PC-9 (cell line): ENCODE data around the gene SMIM36.
"Not testable (repeated sequence)": the region's sequence is repeated elsewhere in the genome, so short reads cannot be mapped to it uniquely, and the experiment has no call there.

ENCODE experiments used
- EZH2 ChIP-seq: fragments of 200-600 bp; sonication (generic); IDR thresholded peaks from 2 replicates; pipeline ENCODE4 v1.8.0; 2017; ENCODE audit warnings: antibody characterized with exemption, low read depth
- TF ChIP-seq, protein P1 (sequence below): fragments of 200-600 bp; sonication (generic); conservative IDR thresholded peaks from 2 replicates; pipeline ENCODE4 v1.6.1; 2017; ENCODE audit warnings: mixed run types, antibody characterized with exemption, mild to moderate bottlenecking, moderate library complexity

GRCh38 chr17:55431914-55432313 lies 79.3 kb downstream of the SMIM36 start:
- TF ChIP-seq, protein P1, sequence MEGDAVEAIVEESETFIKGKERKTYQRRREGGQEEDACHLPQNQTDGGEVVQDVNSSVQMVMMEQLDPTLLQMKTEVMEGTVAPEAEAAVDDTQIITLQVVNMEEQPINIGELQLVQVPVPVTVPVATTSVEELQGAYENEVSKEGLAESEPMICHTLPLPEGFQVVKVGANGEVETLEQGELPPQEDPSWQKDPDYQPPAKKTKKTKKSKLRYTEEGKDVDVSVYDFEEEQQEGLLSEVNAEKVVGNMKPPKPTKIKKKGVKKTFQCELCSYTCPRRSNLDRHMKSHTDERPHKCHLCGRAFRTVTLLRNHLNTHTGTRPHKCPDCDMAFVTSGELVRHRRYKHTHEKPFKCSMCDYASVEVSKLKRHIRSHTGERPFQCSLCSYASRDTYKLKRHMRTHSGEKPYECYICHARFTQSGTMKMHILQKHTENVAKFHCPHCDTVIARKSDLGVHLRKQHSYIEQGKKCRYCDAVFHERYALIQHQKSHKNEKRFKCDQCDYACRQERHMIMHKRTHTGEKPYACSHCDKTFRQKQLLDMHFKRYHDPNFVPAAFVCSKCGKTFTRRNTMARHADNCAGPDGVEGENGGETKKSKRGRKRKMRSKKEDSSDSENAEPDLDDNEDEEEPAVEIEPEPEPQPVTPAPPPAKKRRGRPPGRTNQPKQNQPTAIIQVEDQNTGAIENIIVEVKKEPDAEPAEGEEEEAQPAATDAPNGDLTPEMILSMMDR: not testable (repeated sequence)
- TF ChIP-seq EZH2: not testable (repeated sequence)
